Pons (tissue), 1 donor: ENCODE measurements around the gene VPS36.
A peak's percentile ranks its signal among the peaks of the same experiment; 100 is the strongest.
"Not testable (repeated sequence)": the region's sequence is repeated elsewhere in the genome, so short reads cannot be mapped to it uniquely, and the experiment has no call there.

Experiments
- DNase-seq: peaks from one replicate; pipeline ENCODE4 v3.0.0-alpha.2; 2016; ENCODE audit warnings: low spot score

Gene VPS36

GRCh38 chr13:52432456-52432855, 18.0 kb downstream of the VPS36 start:
- no peak for DNase-seq

GRCh38 chr13:52428295-52428694, 22.1 kb downstream of the VPS36 start:
- peak; percentile 13 for DNase-seq

- DNase-seq = no peak
Observed at GRCh38 chr13:52421216-52421615, 29.2 kb downstream of the VPS36 start.

- no peak for DNase-seq
Observed at GRCh38 chr13:52419080-52419479, 31.4 kb downstream of the VPS36 start.

- no peak for DNase-seq
Observed at GRCh38 chr13:52414963-52415362, 35.5 kb downstream of the VPS36 start.

- no peak for DNase-seq
Observed at GRCh38 chr13:52414051-52414450, 36.4 kb downstream of the VPS36 start.

GRCh38 chr13:52412128-52412527, 38.3 kb downstream of the VPS36 start:
- DNase-seq = no peak

GRCh38 chr13:52411629-52412028, 38.8 kb downstream of the VPS36 start:
- DNase-seq = no peak

- not testable (repeated sequence) for DNase-seq
Observed at GRCh38 chr13:52408071-52408658, 42.3 kb downstream of the VPS36 start.

- DNase-seq = not testable (repeated sequence)
Observed at GRCh38 chr13:52407436-52407835, 43.0 kb downstream of the VPS36 start.

- DNase-seq = no peak
Observed at GRCh38 chr13:52406629-52407028, 43.8 kb downstream of the VPS36 start.

- DNase-seq = no peak
Observed at GRCh38 chr13:52405767-52406494, 44.5 kb downstream of the VPS36 start, which contains the start of gene THSD1. Gene THSD1 (minus strand): TSS chr13:52406172. CDS start chr13:52402600, 3,572 bp downstream.

- DNase-seq = no peak
Observed at GRCh38 chr13:52405369-52405766, 45.1 kb downstream of the VPS36 start.

- peak; percentile 24 for DNase-seq
Observed at GRCh38 chr13:52399708-52400107, 50.7 kb downstream of the VPS36 start.

GRCh38 chr13:52399046-52399445, 51.4 kb downstream of the VPS36 start:
- DNase-seq = peak; percentile 53

- DNase-seq = no peak
Observed at GRCh38 chr13:52395704-52396103, 54.7 kb downstream of the VPS36 start.

- no peak for DNase-seq
Observed at GRCh38 chr13:52394586-52394985, 55.8 kb downstream of the VPS36 start.

- no peak for DNase-seq
Observed at GRCh38 chr13:52393572-52394357, 56.7 kb downstream of the VPS36 start.

- no peak for DNase-seq
Observed at GRCh38 chr13:52387721-52388120, 62.7 kb downstream of the VPS36 start.

GRCh38 chr13:52385870-52386269, 64.6 kb downstream of the VPS36 start:
- DNase-seq = no peak

GRCh38 chr13:52383366-52383765, 67.1 kb downstream of the VPS36 start:
- no peak for DNase-seq

- DNase-seq = no peak
Observed at GRCh38 chr13:52378312-52378711, 72.1 kb downstream of the VPS36 start.

GRCh38 chr13:52377898-52378297, 72.5 kb downstream of the VPS36 start:
- no peak for DNase-seq
